IgD-negative memory B cell (primary cell): ENCODE measurements around the gene ETV6. TPM values are rescaled to one million over a fixed set of nuclear protein-coding genes. Genes with fewer than 3 reads are reported as not detected.

Experiments
- H3K27ac Mint-ChIP-seq, 3 donors: one replicate each; pipeline ENCODE4 v1.8.0; 2020 to 2022; ENCODE audit warnings: mild to moderate bottlenecking in 3 of 3, mixed read lengths in 3 of 3, moderate library complexity in 1 of 3
- H3K27me3 Mint-ChIP-seq: one replicate; pipeline ENCODE4 v1.8.0; 2021; ENCODE audit warnings: mixed read lengths
- H3K36me3 Mint-ChIP-seq: one replicate; pipeline ENCODE4 v1.8.0; 2020; ENCODE audit warnings: mild to moderate bottlenecking, mixed read lengths
- H3K4me1 Mint-ChIP-seq, 3 donors: one replicate each; pipeline ENCODE4 v1.8.0; 2020 to 2022; ENCODE audit warnings: mixed read lengths in 3 of 3, mild to moderate bottlenecking in 1 of 3
- H3K4me3 Mint-ChIP-seq, 4 donors: one replicate each; pipeline ENCODE4 v1.8.0; 2020 to 2022; ENCODE audit warnings: mild to moderate bottlenecking in 4 of 4, mixed read lengths in 4 of 4, moderate library complexity in 3 of 4
- H3K9me3 Mint-ChIP-seq, 3 donors: one replicate each; pipeline ENCODE4 v1.8.0; 2020 to 2021; ENCODE audit warnings: mixed read lengths in 3 of 3, mild to moderate bottlenecking in 1 of 3
- polyA plus RNA-seq: library from polyadenylated mRNA; unstranded; fragments of 300-500 nt; fragmentation: Illumina TruSeq; gene quantifications from one replicate; pipeline ENCODE4 v1.2.3, GENCODE V29; 2021

Gene ETV6
- polyA plus RNA-seq, 1 donor from 2014 or later = 9.8 TPM

DNA sequence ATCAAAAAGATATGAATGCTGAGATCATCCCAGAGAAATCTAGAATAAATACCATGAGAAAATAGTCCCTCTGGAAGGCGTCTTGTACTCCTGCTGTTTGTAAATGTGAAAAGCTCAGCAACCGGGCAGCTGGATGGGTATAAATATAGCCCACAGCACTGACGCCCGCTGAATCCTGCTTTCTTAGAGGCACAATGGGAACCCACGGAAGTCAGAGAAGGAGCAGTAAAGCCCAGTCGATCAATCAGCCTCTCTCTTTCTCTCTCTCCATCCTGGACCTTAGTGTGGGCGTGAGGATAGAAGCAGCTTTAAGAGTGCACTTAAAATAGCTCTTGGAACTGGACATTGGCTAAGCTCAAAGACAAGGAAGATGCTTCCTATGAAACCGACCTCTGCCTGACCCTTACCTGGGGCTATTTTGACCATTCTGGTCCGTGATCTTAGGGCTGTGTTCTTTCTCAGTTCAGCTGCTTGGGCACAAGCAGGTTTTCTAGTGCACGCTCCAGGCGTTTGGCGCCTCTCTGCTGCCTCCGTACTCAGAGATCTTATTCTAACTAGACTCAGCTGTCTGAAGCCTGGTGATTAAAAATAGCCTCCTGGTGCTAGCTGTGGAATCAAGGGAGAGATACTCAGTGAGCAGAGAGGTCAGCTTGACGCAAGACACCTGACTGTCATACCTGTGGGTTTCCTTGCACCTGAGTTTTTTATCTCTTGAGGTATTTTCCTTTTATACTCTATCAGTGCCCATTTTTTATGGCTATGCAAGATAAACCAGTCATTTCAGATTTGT is 144.6 kb downstream of the ETV6 start:
- no peaks in the 10 kb centered on the region for H3K9me3 Mint-ChIP-seq
- peaks cover 21 to 41% (median 37%) of the 10 kb centered on the region in 3 donors for H3K4me1 Mint-ChIP-seq
- H3K36me3 Mint-ChIP-seq = peaks cover 5% of the 10 kb centered on the region
- H3K4me3 Mint-ChIP-seq = no peak overlapping the region
- H3K27me3 Mint-ChIP-seq = no peaks in the 10 kb centered on the region
- no peak overlapping the region for H3K27ac Mint-ChIP-seq

DNA sequence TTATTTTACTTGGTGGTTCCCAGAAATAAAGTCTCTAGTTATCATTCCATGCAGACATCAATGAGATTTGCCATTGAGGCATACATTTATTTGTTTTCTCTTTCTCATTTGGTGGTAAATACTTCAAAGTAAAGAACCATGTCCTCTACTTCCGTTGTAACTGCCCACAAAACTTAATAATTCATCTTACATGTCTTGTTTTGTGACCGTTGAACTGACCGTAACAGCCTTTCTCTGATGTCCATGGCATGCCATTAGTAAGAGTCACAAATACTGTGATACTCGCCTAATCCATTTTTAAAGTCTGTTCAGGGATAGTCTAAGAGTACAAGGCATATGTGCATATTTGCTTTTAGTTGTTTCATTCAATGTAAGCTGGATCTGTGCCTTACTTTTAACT is 145.3 kb downstream of the ETV6 start:
- H3K4me3 Mint-ChIP-seq = no peak overlapping the region
- no peaks in the 10 kb centered on the region for H3K27me3 Mint-ChIP-seq
- H3K36me3 Mint-ChIP-seq = peaks cover 2% of the 10 kb centered on the region
- H3K4me1 Mint-ChIP-seq = peaks cover 18 to 41% (median 36%) of the 10 kb centered on the region in 3 donors
- no peaks in the 10 kb centered on the region for H3K9me3 Mint-ChIP-seq
- H3K27ac Mint-ChIP-seq = no peak overlapping the region

DNA sequence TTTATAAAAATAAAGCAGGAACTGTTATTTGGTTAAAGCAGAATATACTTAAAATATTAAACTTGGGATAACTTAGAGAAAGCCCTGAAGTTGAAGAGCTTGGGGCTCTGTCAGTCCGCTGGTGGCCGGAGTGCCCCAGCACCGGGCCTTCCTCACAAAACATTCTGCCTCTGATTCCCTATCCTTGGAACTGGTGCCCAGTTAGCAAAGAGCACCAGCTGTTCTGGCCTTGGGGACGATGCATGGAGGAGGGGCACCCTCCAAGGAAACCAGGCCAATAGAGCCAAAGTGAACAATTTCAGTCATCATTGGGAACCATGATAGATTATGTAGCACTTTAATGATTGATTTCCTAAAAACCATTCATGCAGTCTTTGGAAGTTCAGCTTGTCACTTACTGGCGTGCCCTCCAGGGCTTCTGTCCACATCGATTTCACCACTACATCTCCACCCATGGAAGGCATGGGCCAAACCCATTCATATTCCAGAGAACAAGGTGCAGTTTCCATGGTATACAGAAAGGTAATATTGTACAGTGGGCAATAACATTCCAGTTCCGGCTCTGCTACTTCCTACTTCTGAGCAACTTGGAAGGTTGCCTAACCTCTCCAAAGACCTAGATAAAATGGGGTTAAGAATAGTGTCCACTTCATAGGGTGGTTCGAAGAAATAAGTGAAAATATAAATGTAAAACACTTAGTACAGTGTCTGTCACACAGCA is 145.9 kb downstream of the ETV6 start:
- no peaks in the 10 kb centered on the region for H3K9me3 Mint-ChIP-seq
- no peaks in the 10 kb centered on the region for H3K27me3 Mint-ChIP-seq
- peaks cover 3% of the 10 kb centered on the region for H3K36me3 Mint-ChIP-seq
- H3K27ac Mint-ChIP-seq = no peak overlapping the region
- no peak overlapping the region for H3K4me3 Mint-ChIP-seq
- peaks cover 18 to 47% (median 31%) of the 10 kb centered on the region in 3 donors for H3K4me1 Mint-ChIP-seq

DNA sequence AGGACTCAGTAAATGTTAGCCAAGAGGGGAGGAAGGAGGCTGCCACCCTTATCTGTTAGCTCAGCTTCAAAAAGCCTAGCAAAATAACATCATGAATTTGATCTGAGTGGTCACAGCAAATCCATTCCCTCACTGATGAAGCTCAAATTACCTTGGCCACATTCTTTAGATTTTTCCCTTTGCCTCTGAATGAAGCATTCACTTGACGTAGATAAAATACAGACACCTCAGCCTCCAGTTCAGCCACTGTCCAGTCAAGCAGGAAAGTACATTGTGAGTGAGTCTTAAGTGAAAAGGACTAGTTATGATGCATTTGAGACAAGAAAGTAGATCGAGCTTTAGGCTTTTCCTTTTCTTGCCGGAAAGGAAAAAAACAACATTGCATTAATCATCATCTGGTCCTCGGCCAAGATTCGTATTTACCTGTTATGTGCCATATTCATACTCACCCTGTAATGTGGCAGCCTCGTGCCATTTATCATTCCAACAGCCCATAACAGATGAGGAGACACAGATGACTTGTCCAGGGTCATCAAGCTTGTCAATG is 146.5 kb downstream of the ETV6 start:
- Mint-ChIP-seq H3K36me3 (peaks cover 4% of the 10 kb centered on the region), H3K4me3 (no peak overlapping the region), H3K27me3 (no peaks in the 10 kb centered on the region), H3K9me3 (no peaks in the 10 kb centered on the region), H3K27ac (no peak overlapping the region), H3K4me1 (peaks cover 18 to 50% (median 30%) of the 10 kb centered on the region in 3 donors)

DNA sequence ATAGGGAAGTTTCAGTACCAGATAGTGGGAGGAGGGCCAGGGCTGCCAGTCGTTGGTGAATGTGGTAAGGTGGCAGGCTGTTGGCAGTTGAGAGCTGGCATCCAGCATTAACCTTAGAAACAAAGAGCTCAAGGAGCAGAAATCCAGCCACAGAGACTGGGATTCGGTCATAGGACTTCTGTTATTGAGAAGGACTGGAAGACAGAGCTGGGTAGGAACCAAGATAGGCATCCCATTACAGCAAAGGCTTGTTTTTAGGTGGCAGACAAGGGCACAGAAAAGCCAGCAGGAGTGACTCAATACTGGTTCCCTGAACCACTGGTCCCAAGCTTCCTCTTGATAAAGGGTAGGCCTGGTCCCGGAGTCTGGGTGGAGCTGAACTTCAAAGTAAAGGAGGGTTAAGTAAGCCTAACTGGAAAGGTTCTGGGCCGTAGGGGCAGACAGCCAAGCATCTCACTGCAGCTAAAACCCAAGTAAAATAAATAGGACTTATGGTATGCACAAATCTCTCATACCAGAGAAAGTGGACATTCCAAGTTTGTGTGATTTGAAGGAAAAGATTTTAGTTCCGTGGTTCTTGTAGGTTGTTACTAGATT is 147.9 kb downstream of the ETV6 start:
- Mint-ChIP-seq H3K4me1 (peaks cover 16 to 47% (median 31%) of the 10 kb centered on the region in 3 donors), H3K4me3 (no peak overlapping the region)

DNA sequence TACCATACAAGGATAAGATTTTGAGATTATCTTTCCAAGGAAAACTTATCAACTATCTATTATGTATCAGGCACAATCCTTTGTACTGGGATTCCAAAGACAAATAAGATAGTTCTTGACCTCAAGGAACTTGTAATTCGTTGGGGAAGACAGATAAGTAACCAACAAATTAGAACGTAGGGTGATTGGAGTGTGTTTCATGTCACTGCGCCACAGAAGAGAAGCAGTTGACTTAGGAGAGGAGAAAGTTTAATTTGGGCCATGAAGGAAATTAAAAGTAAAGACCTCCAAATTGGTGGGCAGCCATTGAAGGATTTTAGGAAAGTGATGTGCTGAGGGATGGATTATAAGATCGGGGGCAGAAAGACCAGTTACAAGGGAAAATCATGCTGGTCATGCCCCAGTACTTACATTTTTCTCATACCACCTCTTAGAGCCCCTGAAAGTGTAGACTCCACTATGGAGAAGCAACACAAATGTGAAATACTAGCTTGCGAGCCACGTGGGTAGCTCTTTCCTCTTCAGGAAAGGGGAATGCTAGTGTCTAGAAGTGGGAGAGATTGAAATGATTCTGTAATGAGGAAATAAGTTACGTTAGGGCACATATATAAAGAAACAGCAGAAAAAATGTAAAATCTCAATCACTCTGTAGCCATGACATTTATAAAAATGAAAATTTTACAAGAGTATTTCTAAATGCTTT is 148.7 kb downstream of the ETV6 start:
- peak overlapping the region in 1 of 3 donors; percentile 73 for H3K27ac Mint-ChIP-seq
- H3K36me3 Mint-ChIP-seq = peaks cover 2% of the 10 kb centered on the region
- H3K4me1 Mint-ChIP-seq = peaks cover 16 to 49% (median 31%) of the 10 kb centered on the region in 3 donors
- H3K4me3 Mint-ChIP-seq = peak overlapping the region in 1 of 4 donors; percentile 35
- no peaks in the 10 kb centered on the region for H3K27me3 Mint-ChIP-seq
- no peaks in the 10 kb centered on the region for H3K9me3 Mint-ChIP-seq

More for the DNA sequence above, 147.9 kb downstream of the ETV6 start:
- Mint-ChIP-seq H3K27me3 (no peaks in the 10 kb centered on the region), H3K27ac (no peak overlapping the region), H3K36me3 (peaks cover 4% of the 10 kb centered on the region), H3K9me3 (no peaks in the 10 kb centered on the region)

DNA sequence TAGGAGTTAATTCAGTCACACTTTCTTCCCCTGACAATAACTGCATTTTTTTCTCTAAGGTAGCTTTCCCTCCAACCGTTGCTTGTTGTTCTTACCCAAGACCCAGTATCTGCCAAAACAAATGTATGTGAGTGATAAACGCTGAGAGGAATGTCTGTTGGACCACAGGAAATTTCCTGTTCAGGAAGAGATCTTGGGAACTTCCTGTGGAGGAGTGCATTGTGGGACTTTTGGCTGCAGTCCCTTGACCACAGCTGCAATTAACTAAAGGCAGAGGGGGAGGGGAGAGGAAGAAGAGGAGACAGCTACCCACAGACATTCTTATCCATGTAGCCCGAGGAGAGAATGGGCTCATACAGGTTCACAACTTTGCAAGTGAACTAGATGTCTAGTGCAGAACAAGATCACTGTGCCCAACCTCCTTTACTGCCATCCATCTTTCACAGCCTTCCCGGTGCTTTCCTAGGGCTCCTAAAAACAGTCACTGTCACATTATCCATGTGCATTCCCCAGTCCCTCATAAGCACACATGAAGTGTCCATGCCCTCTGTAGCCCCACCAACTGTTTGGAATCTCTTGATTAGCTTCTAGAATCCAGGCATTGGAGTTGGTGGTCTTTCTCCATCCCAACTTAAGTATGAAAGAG is 149.5 kb downstream of the ETV6 start:
- peak overlapping the region in 1 of 3 donors; percentile 83 for H3K27ac Mint-ChIP-seq
- H3K4me1 Mint-ChIP-seq = peaks cover 16 to 41% (median 34%) of the 10 kb centered on the region in 3 donors
- H3K27me3 Mint-ChIP-seq = no peaks in the 10 kb centered on the region
- H3K4me3 Mint-ChIP-seq = peak overlapping the region in 1 of 4 donors; percentile 49
- peaks cover 2% of the 10 kb centered on the region for H3K36me3 Mint-ChIP-seq
- no peaks in the 10 kb centered on the region for H3K9me3 Mint-ChIP-seq

DNA sequence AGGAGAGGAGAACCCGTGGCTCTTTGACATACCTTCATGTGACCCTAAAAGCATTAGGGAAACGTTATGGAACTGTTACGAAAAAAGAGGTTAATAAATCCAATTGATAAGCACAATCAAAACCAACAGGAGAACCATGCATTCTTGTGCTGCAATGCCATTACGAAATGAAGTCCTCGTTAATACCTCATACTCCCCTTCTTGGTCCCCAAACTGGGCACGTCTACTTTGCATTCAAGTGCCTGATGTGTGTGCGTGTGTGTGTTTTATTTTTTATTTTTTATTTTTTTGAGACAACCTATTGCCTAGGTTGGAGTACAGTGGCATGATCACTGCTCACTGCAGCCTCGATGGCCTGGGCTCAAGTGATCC is 150.0 kb downstream of the ETV6 start:
- H3K4me3 Mint-ChIP-seq = no peak overlapping the region
- H3K4me1 Mint-ChIP-seq = peaks cover 20 to 45% (median 38%) of the 10 kb centered on the region in 3 donors
- no peak overlapping the region for H3K27ac Mint-ChIP-seq
- H3K9me3 Mint-ChIP-seq = no peaks in the 10 kb centered on the region
- peaks cover 2% of the 10 kb centered on the region for H3K36me3 Mint-ChIP-seq
- H3K27me3 Mint-ChIP-seq = no peaks in the 10 kb centered on the region

DNA sequence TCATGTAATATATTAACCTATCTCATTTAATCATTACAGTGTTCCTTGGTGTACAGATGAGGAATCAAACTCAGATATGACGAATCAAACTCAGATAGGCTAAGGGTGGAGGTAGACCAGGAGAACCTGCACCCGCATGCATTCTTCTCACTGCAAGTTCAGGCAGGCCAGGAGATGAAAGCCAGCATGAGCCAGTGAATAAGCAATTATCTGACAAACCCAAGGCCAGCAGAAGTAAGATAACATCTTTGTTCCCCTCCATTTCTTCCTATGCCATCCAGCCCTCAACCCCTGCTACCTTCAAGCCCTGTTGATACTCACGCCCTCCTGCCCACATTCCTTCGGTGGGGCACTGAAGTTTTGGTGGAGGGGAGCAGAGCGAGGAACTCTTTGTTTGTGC is 152.2 kb downstream of the ETV6 start:
- Mint-ChIP-seq H3K36me3 (peaks cover 2% of the 10 kb centered on the region), H3K9me3 (no peaks in the 10 kb centered on the region), H3K27me3 (no peaks in the 10 kb centered on the region), H3K27ac (peak overlapping the region in 1 of 3 donors; percentile 41), H3K4me3 (no peak overlapping the region), H3K4me1 (peaks cover 28 to 51% (median 48%) of the 10 kb centered on the region in 3 donors)

DNA sequence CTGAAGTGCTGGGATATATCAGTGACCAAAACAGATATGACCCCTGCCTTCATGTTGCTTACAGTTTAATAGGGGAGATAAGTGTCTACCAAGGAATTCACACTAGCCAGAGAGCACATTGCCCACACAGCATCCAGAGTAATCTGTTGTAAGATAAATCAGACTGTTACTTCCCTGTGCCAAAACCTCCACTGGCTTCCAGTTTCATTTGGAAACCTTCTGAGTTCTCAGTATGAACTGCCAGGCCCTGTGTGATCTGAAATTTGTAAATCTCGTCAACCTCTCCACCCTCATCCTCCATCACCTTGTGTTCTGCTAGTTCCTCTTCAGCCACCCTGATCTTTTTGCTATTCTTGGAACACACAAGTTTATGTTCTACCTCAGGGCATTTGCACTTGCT is 154.7 kb downstream of the ETV6 start:
- Mint-ChIP-seq H3K9me3 (no peaks in the 10 kb centered on the region), H3K27me3 (no peaks in the 10 kb centered on the region), H3K27ac (peak overlapping the region in 2 of 3 donors; percentile 12 to 49), H3K4me1 (peaks cover 38 to 51% (median 51%) of the 10 kb centered on the region in 3 donors), H3K36me3 (peaks cover 4% of the 10 kb centered on the region), H3K4me3 (no peak overlapping the region)

DNA sequence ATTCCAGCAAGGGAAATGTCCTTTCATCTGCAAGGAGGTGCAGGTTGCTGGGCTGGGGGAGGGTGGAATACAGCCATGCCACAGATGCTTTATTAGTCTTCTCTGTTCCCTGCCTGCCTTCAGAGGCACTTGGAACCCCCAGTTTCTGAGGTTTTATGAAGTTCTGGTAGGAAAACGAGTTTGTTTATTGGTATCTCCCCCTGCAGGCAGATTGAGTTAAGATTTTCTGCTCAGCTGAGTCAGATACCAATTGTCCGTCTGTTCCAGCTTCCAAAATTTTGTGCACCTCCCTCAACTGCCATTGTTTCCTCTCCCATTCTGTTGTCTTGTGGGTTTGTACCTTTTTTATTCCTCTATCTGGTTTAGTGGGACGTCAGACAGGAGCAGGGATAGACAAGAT is 155.6 kb downstream of the ETV6 start:
- Mint-ChIP-seq H3K9me3 (no peaks in the 10 kb centered on the region), H3K27ac (peak overlapping the region in 1 of 3 donors; percentile 1), H3K27me3 (no peaks in the 10 kb centered on the region), H3K4me1 (peaks cover 43 to 52% (median 50%) of the 10 kb centered on the region in 3 donors), H3K36me3 (peaks cover 4% of the 10 kb centered on the region), H3K4me3 (no peak overlapping the region)

DNA sequence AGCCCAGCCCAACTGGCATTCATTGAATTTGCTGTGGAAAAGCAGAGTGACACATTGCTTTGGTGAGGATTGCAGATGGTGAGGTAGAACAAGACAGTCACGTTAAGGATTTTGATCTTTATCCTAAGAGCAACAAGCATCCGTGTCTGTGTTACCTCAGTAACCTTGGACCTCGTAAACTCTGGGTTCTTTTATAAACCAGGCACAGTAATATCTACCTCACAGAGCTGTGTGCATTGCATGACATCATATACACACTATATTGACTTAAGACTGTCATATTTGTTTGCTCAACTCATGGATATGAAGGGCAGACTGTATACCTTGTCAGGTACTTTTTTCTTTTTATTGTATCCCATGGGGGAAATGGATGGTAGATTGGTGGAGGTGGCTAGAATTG is 156.2 kb downstream of the ETV6 start:
- H3K9me3 Mint-ChIP-seq = no peaks in the 10 kb centered on the region
- H3K4me3 Mint-ChIP-seq = peak overlapping the region in 1 of 4 donors; percentile 56
- no peaks in the 10 kb centered on the region for H3K27me3 Mint-ChIP-seq
- H3K27ac Mint-ChIP-seq = peak overlapping the region; percentile 4 to 83 (median 65)
- peaks cover 2% of the 10 kb centered on the region for H3K36me3 Mint-ChIP-seq
- H3K4me1 Mint-ChIP-seq = peaks cover 46 to 59% (median 51%) of the 10 kb centered on the region in 3 donors

DNA sequence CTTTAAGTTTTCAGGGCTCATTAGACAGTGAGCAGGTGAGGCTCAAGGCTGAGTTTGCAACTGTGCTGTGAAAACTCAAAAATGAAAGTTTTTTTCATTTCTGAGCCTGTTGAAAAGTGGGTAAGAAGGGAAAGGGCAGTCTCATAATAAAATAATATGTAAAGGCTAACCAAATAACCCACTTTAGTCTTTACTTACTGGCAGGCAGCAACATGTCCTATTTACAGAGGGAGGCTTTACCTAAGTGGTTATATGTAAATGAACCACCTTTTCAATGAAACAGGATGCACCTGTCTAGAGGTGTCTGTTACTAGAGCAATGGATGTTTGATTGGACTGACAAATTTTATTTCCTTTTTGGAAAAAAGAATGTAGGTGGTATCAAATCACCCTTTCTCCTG is 158.0 kb downstream of the ETV6 start:
- H3K27ac Mint-ChIP-seq = peak overlapping the region; percentile 13 to 91 (median 88)
- H3K27me3 Mint-ChIP-seq = no peaks in the 10 kb centered on the region
- H3K4me1 Mint-ChIP-seq = peaks cover 57 to 69% (median 61%) of the 10 kb centered on the region in 3 donors
- no peaks in the 10 kb centered on the region for H3K9me3 Mint-ChIP-seq
- peak overlapping the region in 3 of 4 donors; percentile 70 to 83 (median 76) for H3K4me3 Mint-ChIP-seq
- peaks cover 2% of the 10 kb centered on the region for H3K36me3 Mint-ChIP-seq

DNA sequence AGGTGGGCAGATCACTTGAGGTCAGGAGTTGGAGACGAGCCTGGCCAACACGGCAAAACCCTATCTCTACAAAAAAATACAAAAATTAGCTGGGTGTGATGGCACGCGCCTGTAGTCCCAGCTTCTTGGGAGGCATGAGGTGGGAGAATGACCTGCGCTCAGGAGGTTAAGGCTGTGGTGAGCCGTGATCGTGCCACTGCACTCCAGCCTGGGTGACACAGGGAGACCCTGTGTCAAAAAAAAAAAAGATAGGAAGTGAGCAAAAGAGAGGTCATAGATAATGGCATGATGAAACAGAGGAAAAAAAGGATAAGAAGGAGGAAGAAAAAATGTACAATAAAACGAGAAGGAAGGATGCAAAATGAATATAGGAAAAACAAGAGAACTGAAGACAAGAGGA is 159.5 kb downstream of the ETV6 start:
- Mint-ChIP-seq H3K9me3 (no peaks in the 10 kb centered on the region), H3K4me3 (no peak overlapping the region), H3K4me1 (peaks cover 64 to 77% (median 71%) of the 10 kb centered on the region in 3 donors)

More for the DNA sequence above, 159.5 kb downstream of the ETV6 start:
- peaks cover 2% of the 10 kb centered on the region for H3K36me3 Mint-ChIP-seq
- H3K27me3 Mint-ChIP-seq = no peaks in the 10 kb centered on the region
- H3K27ac Mint-ChIP-seq = peak overlapping the region in 1 of 3 donors; percentile 88
